Panc1 (cell line): ENCODE measurements around the gene ORM1. TPM values are rescaled to one million over a fixed set of nuclear protein-coding genes. Genes with fewer than 3 reads are reported as not detected.

Experiments
- ATAC-seq: fragments of 200-7000 bp; cut with Tn5 transposase; 2 replicates; pipeline ENCODE4 v1.9.1; 2020; ENCODE audit warnings: mild to moderate bottlenecking, moderate library complexity
- BruUV-seq: library from RNA; stranded (reverse); fragments of 400-500 nt; replicated peaks from 2 replicates; lab custom pipeline; 2021; lab: Mats Ljungman, UMichigan
- CTCF ChIA-PET: fragments of 300-600 bp; sonication (Branson Sonifier 250); formaldehyde crosslinking; loops from one replicate; lab custom pipeline; 2022; ENCODE audit warnings: antibody characterized with exemption; lab: Charles Lee
- POLR2A ChIA-PET: fragments of 300-600 bp; sonication (Branson Sonifier 250); formaldehyde crosslinking; loops from one replicate; lab custom pipeline; 2022; ENCODE audit warnings: antibody characterized with exemption; lab: Charles Lee
- DNase-seq: peaks from one replicate; pipeline ENCODE4 v3.0.0-alpha.2; 2010; ENCODE audit warnings: low read depth, low spot score
- H3K27ac ChIP-seq: 2 replicates; pipeline ENCODE4 v1.5.1; 2011; ENCODE audit warnings: mild to moderate bottlenecking, low read length, inconsistent platforms
- H3K27me3 ChIP-seq: fragments of 200-500 bp; sonication (Bioruptor generic); 2 replicates; pipeline ENCODE4 v1.6.0; 2014; ENCODE audit warnings: low read length, inconsistent platforms; ENCODE audit not compliant: control insufficient read depth, insufficient read depth
- H3K36me3 ChIP-seq: fragments of 200-500 bp; sonication (Bioruptor generic); 2 replicates; pipeline ENCODE4 v1.5.1; 2014; ENCODE audit warnings: inconsistent platforms, mild to moderate bottlenecking, low read length, moderate library complexity; ENCODE audit not compliant: control insufficient read depth, insufficient read depth
- H3K4me1 ChIP-seq: 2 replicates; pipeline ENCODE4 v1.5.1; 2011; ENCODE audit warnings: inconsistent platforms, mild to moderate bottlenecking, low read length, moderate library complexity; ENCODE audit not compliant: control insufficient read depth, insufficient read depth
- H3K4me3 ChIP-seq, 2 experiments: 2 replicates each; pipeline ENCODE4 v1.5.1; 2011 to 2012; ENCODE audit warnings: low read depth in 2 of 2, low read length in 2 of 2, mild to moderate bottlenecking in 2 of 2, inconsistent platforms in 1 of 2, moderate library complexity in 1 of 2
- H3K9me3 ChIP-seq: fragments of 200-500 bp; sonication (Bioruptor generic); 2 replicates; pipeline ENCODE4 v1.5.1; 2014; ENCODE audit warnings: low read depth, mild to moderate bottlenecking, inconsistent platforms, low read length, moderate library complexity; ENCODE audit not compliant: control insufficient read depth, insufficient read depth
- POLR2AphosphoS5 ChIP-seq: IDR thresholded peaks from 2 replicates; pipeline ENCODE4 v1.6.1; 2012; ENCODE audit warnings: mild to moderate bottlenecking, low read depth, low read length, moderate library complexity
- SIN3A ChIP-seq: IDR thresholded peaks from 2 replicates; pipeline ENCODE4 v1.6.1; 2012; ENCODE audit warnings: low read depth, mild to moderate bottlenecking, low read length, moderate library complexity, borderline replicate concordance; ENCODE audit not compliant: insufficient read depth
- TCF7L2 ChIP-seq: IDR thresholded peaks from 2 replicates; pipeline ENCODE4 v1.6.1; 2011; ENCODE audit warnings: mild to moderate bottlenecking, low read depth, low read length, inconsistent platforms
- in situ Hi-C: cut with HindIII; loops from 2 replicates; pipeline ENCODE4 v1.10.0; 2016; ENCODE audit warnings: low sequenced_read_pairs, low pct_unique_long_range_greater_than_20kb
- intact Hi-C: fragments of 100-400 bp; cut with micrococcal nuclease; formaldehyde crosslinking; loops from one replicate; pipeline ENCODE4 v1.10.0; 2022; ENCODE audit not compliant: unreplicated experiment
- total RNA-seq: library from RNA; stranded (reverse); gene quantifications from one replicate; pipeline ENCODE4 v1.2.1, GENCODE V29; 2021; ENCODE audit not compliant: unreplicated experiment
- TF ChIP-seq, protein P1 (sequence below), 2 experiments: IDR thresholded peaks; 2 replicates each; pipeline ENCODE4 v1.6.1; 2011 to 2012; ENCODE audit warnings: low read depth in 2 of 2, control low read depth in 1 of 2, low read length in 1 of 2, mild to moderate bottlenecking in 1 of 2, moderate library complexity in 1 of 2; ENCODE audit not compliant: insufficient read depth in 1 of 2
- TF ChIP-seq, protein P2 (sequence below): fragments of 450-650 bp; IDR thresholded peaks from 2 replicates; pipeline ENCODE4 v1.5.1; 2017; ENCODE audit warnings: mild to moderate bottlenecking

The ORM1 gene
- total RNA-seq, 1 experiment from 2014 or later: 3.5 TPM

DNA sequence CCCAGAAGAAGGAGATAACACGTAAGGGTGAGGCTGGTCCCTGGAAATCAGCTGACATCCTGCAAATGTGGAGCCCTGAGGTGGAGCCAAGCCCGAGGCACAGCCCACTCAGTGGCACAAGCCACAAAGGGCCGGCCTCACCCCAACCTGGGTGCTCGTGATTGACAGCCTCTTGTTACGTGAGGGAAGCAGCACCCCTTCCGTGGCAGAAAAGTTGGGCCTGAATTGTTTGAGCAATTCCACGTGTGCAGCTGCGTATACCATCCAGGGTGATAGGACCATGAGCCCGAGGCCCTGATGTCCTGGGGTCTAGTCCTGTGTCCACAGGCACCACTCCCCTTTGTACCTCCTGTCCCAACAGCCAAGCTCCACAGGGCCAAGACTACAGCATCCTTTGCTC is 11.6 kb downstream of the ORM1 start:
- POLR2A ChIA-PET: no interaction called here
- H3K4me1 ChIP-seq: no peaks in the 10 kb centered on the region
- no peaks in the 10 kb centered on the region for H3K27me3 ChIP-seq
- ATAC-seq (no peak), DNase-seq (no peak)
- no peaks in the 10 kb centered on the region for H3K36me3 ChIP-seq
- intact Hi-C loops: no loop called here
- no peak overlapping the region for H3K27ac ChIP-seq
- TF ChIP-seq TCF7L2 (no peak), POLR2AphosphoS5 (no peak), SIN3A (no peak)
- TF ChIP-seq, protein P1, sequence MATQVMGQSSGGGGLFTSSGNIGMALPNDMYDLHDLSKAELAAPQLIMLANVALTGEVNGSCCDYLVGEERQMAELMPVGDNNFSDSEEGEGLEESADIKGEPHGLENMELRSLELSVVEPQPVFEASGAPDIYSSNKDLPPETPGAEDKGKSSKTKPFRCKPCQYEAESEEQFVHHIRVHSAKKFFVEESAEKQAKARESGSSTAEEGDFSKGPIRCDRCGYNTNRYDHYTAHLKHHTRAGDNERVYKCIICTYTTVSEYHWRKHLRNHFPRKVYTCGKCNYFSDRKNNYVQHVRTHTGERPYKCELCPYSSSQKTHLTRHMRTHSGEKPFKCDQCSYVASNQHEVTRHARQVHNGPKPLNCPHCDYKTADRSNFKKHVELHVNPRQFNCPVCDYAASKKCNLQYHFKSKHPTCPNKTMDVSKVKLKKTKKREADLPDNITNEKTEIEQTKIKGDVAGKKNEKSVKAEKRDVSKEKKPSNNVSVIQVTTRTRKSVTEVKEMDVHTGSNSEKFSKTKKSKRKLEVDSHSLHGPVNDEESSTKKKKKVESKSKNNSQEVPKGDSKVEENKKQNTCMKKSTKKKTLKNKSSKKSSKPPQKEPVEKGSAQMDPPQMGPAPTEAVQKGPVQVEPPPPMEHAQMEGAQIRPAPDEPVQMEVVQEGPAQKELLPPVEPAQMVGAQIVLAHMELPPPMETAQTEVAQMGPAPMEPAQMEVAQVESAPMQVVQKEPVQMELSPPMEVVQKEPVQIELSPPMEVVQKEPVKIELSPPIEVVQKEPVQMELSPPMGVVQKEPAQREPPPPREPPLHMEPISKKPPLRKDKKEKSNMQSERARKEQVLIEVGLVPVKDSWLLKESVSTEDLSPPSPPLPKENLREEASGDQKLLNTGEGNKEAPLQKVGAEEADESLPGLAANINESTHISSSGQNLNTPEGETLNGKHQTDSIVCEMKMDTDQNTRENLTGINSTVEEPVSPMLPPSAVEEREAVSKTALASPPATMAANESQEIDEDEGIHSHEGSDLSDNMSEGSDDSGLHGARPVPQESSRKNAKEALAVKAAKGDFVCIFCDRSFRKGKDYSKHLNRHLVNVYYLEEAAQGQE (IDR thresholded peaks at IDR 0.05; ENCODE audit: insufficient read depth in 1 of 2, low read depth in 2 of 2, low read length in 1 of 2): no peak
- TF ChIP-seq, protein P2, sequence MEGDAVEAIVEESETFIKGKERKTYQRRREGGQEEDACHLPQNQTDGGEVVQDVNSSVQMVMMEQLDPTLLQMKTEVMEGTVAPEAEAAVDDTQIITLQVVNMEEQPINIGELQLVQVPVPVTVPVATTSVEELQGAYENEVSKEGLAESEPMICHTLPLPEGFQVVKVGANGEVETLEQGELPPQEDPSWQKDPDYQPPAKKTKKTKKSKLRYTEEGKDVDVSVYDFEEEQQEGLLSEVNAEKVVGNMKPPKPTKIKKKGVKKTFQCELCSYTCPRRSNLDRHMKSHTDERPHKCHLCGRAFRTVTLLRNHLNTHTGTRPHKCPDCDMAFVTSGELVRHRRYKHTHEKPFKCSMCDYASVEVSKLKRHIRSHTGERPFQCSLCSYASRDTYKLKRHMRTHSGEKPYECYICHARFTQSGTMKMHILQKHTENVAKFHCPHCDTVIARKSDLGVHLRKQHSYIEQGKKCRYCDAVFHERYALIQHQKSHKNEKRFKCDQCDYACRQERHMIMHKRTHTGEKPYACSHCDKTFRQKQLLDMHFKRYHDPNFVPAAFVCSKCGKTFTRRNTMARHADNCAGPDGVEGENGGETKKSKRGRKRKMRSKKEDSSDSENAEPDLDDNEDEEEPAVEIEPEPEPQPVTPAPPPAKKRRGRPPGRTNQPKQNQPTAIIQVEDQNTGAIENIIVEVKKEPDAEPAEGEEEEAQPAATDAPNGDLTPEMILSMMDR: no peak
- BruUV-seq: no TSS peak
- CTCF ChIA-PET: no interaction called here
- no peak overlapping the region for H3K4me3 ChIP-seq
- in situ Hi-C loops: no loop called here
- H3K9me3 ChIP-seq: no peaks in the 10 kb centered on the region

DNA sequence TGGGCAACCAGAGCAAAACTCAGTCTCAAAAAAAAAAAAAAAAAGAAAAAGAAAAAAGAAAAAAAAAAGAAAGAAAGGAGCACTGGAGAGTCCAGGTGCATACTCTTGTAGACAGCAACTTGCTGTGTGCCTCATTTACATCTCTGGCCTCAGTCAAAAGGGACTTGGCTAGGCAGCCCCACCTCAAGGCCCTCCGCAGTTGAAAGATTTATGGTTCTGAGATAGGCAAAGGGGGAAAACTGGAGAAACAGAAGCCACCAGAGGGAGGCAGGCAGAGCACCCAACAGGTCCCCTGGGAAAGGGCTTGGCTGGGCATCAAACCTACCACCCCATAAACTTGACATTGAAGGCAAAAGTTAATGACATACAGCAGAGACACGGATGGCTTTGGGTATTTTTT is 12.8 kb downstream of the ORM1 start:
- intact Hi-C loops (no loop called here), in situ Hi-C loops (no loop called here)
- BruUV-seq: no TSS peak
- Histone ChIP-seq H3K4me1 (no peaks in the 10 kb centered on the region), H3K27ac (no peak overlapping the region), H3K36me3 (no peaks in the 10 kb centered on the region), H3K9me3 (no peaks in the 10 kb centered on the region), H3K27me3 (no peaks in the 10 kb centered on the region), H3K4me3 (no peak overlapping the region)
- CTCF ChIA-PET: no interaction called here
- no peak for TF ChIP-seq SIN3A
- no peak for TF ChIP-seq TCF7L2
- TF ChIP-seq POLR2AphosphoS5: no peak
- TF ChIP-seq, protein P1 (IDR thresholded peaks at IDR 0.05; ENCODE audit: insufficient read depth in 1 of 2, low read depth in 2 of 2, low read length in 1 of 2): no peak
- TF ChIP-seq, protein P2: no peak
- no peak for DNase-seq
- ATAC-seq: no peak
- POLR2A ChIA-PET: no interaction called here
